HG02642 (cell line): ENCODE results near the gene MLIP.
"Not testable (repeated sequence)": the region's sequence is repeated elsewhere in the genome, so short reads cannot be mapped to it uniquely, and the experiment has no call there.

Experiments used
- ATAC-seq: cut with Tn5 transposase; IDR thresholded peaks from one replicate; pipeline ENCODE4 v1.9.1; 2021; ENCODE audit warnings: mild to moderate bottlenecking; ENCODE audit not compliant: unreplicated experiment, poor library complexity

Gene MLIP

GRCh38 chr6:54206510-54206909 is 95.3 kb downstream of the MLIP start:
- no peak for ATAC-seq

DNA sequence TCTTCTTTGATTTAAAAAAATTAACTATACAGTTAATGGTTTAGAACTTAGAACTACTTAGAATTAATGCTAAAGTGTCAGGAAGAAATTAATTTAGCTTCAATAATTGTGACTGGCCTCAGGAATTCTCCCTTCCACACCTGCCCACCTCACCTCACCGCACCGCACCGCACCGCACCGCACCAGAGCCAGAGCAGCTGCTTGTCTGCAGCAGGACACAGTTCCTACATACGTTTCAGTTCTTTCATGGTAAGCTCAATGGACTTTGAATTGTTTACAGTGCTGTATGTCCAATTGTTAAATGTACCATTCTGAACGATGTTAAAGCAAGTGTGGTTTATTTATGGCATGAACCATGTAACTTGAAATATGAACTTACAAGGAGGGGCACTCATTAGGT is 98.7 kb downstream of the MLIP start:
- not testable (repeated sequence) for ATAC-seq

GRCh38 chr6:54214286-54214685 is 103.0 kb downstream of the MLIP start:
- ATAC-seq: no peak

DNA sequence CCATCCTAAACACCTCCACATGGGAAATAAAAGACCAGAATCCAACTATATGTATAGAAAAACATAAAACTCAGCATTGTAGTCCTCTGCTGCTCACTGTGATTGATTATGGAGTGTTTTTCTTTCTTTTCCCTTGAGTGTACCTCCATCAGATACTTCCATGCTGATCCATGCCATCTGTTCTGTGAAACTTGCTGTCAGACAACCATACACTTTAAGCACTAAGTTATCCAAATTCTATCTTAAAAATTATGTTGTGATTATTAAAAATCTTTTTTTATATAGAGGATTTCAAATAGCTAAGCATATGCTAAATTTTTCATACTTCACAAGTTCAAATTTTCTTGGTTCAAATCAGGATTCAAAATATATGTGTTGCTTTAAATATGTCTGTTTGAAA is 105.1 kb downstream of the MLIP start:
- ATAC-seq: no peak

DNA sequence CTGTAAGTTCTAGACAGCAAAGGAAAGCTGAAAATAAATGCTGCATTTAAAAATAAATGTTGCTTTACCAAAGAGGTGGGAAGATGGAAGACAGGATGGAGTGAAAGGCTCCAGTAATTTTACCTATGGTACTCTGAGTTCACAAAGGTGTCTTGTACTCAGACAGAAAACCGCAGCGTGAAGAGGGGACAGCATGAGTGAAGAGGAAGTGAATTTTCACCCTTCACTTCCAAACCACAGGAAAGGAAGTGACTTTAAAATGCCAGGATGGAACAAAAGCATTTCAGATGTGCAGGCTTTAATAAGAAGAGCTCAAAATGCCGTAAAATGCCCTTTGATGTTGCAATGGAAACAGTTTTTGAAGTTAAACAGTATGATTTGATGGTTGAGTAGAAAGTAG is 105.8 kb downstream of the MLIP start:
- no peak for ATAC-seq

DNA sequence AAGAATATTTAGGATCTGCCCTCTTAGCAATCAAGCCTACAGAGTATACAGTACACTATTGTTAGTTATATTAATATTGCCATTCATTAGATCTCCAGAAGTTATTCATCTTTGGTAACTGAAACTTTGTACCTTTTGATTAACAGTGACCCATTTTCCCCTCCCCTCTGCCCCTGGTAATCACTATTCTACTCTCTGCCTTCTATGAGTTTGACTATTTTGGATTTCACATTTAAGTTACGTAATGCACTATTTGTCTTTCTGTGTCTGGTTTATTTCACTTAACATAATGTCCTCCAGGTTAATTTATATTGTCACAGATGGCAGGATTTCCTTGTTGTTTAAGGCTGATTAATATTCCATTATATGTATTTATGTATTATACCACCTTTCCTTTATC is 111.0 kb downstream of the MLIP start:
- ATAC-seq: no peak

DNA sequence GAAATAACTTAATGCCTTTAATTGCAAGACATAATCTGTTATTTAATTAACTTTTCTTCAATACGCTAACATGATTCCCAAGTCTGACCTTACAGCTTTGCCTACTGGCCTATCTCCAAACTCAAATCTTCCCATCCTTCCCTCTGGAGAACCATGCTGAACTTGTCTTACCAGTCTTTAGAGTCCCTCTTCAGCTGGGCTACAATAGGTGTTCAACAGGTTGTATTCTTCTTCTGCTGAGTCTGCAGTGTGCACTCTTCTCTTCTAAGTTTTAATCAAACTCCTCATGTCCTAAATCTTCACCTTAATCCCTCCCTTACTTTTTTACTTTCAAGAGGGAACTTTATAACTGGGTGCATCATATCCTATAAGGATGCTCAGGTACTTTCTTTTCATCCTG is 121.5 kb downstream of the MLIP start:
- no peak for ATAC-seq

DNA sequence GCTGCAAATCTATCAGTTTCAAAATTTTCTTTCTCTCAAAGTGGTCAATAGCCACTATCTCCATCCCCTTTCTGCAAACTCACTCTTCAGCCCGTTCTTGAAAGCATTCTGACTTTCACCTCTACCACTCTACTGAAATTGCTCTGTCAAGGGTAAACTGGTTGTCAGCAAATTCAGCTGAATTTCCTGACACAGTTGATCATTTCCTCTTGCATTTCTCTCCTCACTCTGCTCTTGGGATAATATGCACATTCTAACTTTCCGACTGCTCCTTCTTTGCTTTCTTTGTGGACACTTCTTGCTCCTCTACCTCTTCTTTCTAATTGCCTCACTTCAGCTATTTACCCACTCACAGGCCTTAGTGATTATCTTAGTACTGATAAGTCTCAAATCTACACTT is 123.3 kb downstream of the MLIP start:
- ATAC-seq: no peak

- no peak for ATAC-seq
Measured at GRCh38 chr6:54236984-54237383, 125.7 kb downstream of the MLIP start.

DNA sequence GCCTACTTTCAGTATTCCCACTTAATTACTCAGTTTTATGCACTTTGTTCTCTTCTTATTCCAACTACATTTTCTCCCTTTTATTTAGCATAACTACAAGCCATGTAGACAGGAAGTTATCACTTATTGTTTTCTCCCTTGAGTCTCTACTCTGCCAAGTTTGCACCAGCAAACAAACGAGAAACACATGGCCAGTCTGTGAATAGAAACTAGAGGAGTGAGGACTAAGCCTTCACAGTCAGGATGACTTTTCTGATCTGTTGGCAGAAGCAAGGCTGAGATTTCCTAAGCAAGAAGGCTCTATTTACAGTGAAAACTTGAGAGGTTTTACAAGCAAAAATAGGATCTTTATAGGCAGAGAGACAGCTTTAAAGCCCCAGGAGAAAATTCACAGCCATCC is 127.2 kb downstream of the MLIP start:
- ATAC-seq: no peak

DNA sequence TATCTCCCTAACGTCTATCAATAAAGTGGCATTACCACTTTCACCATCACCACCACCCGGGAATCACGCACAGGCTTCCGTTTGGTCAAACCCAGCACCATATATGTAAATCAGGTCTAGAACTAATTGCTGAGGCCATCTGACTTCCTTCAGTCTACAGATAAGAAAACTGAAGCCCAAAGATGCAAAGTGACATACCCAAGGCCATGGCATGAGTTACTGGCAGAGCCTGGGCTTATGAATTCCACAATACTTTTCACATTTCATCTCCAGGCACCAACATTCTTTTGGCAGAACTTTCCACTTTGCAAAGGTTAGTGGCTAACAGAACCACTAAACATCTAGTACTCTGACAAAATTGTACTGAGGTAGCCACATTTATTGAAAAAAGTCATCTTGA is 132.5 kb downstream of the MLIP start:
- ATAC-seq: no peak

DNA sequence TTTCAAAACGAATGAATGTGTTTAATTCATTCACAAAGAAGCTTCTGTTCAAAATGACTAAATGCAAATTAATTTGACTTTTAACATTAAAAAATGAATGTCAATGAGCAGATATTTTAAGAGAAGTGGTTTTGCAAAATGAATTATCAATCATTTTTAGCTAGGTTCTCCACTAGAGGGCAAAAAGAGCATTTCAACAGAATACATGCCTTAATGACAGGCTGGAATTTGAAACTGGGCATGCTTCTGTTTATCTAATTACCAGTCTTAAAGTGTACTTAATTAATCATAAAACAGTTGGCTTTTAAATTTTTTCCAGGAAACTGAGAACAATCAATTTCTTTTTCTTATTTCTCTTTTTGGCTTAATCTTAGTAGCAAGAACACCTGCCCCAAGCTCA is 133.2 kb downstream of the MLIP start:
- ATAC-seq: no peak

DNA sequence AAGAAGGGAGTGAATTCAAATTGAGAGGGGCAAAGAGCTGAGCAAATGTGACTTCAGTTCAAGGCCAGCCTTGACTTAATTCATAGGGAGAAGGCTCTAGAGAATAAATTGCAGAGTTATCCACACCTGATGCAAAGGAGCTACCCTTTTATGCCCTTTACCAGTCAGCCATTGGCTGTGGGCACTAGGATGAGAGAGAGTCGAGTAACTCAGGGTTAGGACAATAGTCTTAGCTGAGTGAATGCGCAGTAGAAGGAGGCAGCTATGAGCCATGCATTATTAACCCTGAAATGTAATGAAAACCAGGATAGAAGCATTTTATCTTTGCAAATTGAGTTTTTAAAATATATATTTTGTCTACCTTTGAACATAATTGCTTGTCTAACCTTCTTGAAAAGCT is 134.0 kb downstream of the MLIP start:
- no peak for ATAC-seq

GRCh38 chr6:54248319-54248718 is 137.1 kb downstream of the MLIP start:
- no peak for ATAC-seq

- ATAC-seq: no peak
Measured at GRCh38 chr6:54248994-54249393, 137.8 kb downstream of the MLIP start.

DNA sequence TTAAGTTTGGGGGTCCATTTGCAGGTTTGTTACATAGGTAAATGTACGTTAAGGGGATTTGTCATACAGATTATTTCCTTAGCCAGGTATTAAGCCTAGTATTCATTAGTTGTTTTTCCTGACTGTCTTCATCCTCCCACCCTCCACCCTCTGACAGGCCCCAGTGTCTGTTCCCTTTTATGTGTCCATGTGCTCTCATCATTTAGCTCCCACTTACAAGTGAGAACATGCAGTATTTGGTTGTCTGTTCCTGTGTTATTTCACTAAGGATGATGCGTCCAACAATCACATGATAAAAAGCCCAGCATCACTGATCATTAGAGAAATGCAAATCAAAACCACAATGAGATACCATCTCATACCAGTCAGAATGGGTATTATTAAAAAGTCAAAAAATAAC is 138.6 kb downstream of the MLIP start:
- ATAC-seq: not testable (repeated sequence)

- no peak for ATAC-seq
Measured at GRCh38 chr6:54252496-54252895, 141.3 kb downstream of the MLIP start.

DNA sequence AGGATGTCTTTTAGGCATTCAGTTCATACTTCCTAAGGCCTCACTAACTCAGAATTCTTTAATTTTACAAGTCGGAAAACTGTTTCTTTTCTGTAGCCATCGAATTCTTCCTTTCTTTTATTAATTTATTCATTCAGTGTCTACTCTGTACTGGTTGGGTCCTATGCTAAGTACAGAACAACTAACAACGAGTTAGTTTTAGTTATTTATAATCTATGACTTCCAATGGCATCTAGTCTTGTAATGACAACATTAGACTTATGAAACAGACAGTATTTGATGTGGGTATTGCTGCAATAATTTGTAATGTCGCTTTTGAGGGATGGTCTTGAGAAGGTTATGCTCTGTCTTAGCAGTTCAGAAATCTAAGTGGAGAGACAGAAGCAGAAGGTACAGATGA is 141.7 kb downstream of the MLIP start:
- ATAC-seq: no peak

DNA sequence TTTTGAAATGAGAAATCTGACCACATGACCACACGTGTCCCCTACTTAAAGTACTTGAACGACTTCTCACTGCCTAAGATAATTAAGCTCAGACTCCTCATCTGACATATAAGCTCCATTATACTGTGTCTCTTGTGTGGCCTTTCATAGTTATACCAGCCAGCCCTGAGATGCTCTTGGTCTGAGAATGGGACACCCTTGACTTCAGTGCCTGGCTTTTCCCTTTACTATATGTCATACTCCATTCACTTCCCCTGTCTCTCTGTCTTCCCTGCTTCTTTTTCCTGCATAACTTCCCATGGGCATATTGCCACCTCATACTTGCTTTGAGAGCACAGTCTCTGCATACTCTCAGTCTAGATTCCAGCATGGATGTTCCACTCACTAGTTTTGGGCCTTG is 143.6 kb downstream of the MLIP start:
- ATAC-seq: no peak

DNA sequence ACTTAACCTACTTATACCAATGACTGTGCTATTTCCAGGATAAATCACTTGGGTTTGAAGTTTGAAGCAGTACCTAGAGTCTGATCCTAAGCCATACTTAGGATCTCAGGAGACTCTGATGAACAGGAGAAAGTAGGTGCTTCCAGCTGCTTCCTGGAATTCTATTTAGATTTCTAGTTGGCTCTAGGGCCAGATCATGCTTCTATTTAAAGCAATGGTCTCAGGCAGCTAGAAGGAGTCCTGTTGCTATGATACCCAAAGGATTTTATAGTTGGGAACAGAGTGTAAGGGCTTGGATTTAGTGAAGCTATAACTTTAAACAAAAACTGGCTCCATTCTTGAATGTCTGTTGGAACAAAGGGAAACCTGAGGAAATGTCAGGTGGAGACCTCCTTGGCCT is 144.6 kb downstream of the MLIP start:
- ATAC-seq: no peak

GRCh38 chr6:54260025-54260424 is 148.8 kb downstream of the MLIP start:
- no peak for ATAC-seq

- ATAC-seq: no peak
Measured at GRCh38 chr6:54262499-54262898, 151.3 kb downstream of the MLIP start.

GRCh38 chr6:54262971-54263370 is 151.7 kb downstream of the MLIP start:
- no peak for ATAC-seq
